GM19025 (cell line): Measurements from ENCODE around the gene ROBO1.
"Not testable (repeated sequence)": the region's sequence is repeated elsewhere in the genome, so short reads cannot be mapped to it uniquely, and the experiment has no call there.

ENCODE experiments used
- ATAC-seq: cut with Tn5 transposase; IDR thresholded peaks from one replicate; pipeline ENCODE4 v1.9.1; 2021; ENCODE audit warnings: mild to moderate bottlenecking, low read depth, moderate library complexity; ENCODE audit not compliant: unreplicated experiment

The ROBO1 gene

DNA sequence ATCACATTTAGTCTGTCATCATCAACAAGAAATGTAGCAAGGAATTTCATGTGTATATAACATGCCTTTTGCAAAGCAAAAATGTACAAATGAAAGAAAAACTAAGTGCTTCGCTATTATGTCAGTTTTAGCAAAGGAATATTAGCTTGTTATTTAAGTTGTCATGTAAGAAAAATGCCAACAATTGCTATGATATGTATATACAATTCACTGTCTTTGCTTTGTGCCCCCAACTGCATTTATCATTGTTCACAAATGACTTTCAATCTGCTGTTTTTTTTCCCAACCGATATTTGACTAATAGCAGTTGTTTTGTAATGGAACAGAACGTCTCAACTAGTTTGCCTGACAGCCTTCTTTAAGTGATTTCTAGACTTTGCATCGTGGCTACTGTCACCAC is 207.1 kb downstream of the ROBO1 start:
- no peak for ATAC-seq

GRCh38 chr3:79558943-79559342 is 208.9 kb downstream of the ROBO1 start:
- ATAC-seq: no peak

DNA sequence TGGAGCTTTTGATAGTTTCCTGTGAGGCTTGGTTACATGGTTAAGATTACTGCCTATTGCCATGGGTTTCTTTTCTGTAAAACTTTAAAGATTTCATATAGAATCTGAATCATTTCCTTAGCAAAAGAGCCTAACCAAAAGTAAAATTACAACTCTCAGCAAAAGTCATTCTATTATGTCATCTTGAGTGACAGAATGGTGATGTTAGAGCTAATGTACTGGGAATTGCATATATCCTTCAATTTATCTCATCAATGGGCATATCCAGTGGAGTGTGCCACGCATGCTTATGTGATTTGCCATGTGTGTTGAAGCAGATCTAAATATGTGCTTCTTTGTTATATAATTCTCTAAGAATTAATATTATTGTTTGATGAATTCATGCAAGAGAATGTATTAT is 212.1 kb downstream of the ROBO1 start:
- ATAC-seq: no peak

DNA sequence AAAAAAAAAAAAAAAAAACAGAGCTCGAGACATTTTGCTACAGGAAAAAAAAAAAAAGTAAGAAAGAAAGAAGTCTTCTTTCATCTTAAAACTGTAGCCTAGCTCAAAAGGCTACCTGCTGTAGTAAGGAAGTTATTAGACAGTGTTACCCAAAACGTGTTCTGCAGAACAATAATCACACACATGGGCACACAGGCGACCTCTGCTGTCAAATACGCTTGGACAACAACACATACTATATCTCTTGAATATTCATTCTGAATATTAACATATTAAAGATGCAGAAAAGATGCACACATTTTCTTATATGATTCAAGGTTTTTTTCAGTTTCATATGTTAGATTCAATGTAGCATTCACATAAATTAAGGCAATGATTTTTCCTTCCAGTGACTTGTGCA is 215.8 kb downstream of the ROBO1 start:
- ATAC-seq: no peak

DNA sequence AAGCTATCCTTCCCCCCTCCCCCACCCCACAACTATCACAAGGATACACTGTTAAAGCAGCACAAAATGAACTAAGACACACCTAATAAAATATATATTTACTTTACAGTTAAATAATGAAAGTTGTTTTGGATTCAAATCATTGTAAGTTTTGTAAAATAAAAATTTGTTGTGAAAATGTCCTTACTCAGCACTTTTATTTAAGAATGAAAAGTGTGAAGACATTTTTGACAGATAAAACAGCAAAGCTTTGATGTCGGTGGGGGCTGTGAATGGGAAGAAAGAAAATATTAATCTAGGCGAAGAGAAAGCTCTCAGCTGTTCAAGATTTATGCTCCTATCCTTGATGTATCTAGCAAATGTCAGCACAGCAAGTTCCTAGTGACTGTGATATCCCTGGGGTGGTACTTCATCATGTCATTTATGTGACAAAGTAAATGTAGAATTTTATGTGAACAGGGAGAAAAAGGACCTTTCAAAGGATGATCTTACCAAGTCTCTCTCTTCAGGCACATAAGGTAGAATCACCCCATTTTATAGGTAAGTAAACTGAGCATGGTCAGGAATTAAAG is 216.4 kb downstream of the ROBO1 start:
- no peak for ATAC-seq

GRCh38 chr3:79543218-79543982 is 224.4 kb downstream of the ROBO1 start:
- no peak for ATAC-seq

GRCh38 chr3:79534727-79535126 is 233.1 kb downstream of the ROBO1 start:
- no peak for ATAC-seq

DNA sequence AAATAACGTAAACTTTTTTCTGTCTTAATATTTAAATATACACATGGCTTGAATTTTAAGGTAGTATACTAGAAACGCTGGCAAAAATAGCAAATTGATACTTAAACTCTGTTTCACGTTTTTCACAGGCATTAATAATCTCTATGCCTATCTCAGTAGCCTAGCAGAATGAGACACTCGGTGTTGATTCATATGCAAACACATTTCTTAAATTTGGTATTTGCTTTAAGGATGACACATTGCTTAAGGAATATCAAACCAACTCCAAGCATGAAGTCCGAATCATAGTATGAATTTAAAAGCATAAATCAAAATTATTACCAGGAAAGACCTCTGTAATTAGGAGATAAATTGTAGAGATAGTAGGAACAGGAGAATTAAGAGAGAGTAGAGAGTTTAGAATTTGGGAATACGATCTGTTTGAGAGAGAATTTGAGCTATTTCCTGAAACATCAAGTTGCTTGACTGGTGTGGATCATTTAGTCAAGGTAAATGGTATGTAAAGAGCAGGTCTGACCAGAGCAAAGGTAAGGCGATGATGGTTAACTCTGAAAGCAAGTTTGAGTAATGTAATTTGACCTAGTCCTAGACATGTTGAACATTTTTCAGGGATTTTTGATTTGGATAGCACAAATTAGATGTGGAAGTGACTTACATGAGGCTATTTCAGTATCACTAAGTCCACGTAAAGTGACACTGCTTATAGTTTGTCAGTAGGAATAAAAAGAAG is 236.1 kb downstream of the ROBO1 start:
- ATAC-seq: no peak

DNA sequence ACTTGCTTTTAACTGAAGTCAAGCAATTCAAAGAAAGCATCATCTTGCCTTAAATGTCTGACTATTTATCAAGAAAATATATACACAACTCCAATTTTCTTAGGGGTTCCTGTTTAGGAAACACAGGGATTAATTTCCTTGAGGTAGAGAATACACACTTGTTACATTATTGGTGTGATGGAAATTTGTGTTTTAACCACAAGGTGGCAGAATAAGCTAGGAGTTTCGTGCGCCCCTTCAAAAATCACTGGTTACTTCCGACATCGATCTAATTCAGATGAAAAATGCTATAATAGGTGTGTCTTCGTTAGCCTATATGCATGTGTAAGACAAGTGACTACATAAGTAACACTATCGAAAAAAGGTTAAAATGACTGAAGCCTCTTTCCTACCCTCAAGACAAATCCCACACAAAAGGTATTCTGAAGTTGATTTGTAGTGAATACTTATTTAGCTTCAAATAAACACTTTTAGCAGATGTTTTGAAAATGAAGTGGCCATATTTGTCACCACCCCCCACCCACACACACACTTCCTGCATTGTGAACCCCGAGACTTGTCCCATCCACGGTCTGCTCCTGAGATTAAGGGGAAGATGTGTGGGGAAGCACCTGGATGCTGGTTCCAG is 246.5 kb downstream of the ROBO1 start:
- no peak for ATAC-seq

DNA sequence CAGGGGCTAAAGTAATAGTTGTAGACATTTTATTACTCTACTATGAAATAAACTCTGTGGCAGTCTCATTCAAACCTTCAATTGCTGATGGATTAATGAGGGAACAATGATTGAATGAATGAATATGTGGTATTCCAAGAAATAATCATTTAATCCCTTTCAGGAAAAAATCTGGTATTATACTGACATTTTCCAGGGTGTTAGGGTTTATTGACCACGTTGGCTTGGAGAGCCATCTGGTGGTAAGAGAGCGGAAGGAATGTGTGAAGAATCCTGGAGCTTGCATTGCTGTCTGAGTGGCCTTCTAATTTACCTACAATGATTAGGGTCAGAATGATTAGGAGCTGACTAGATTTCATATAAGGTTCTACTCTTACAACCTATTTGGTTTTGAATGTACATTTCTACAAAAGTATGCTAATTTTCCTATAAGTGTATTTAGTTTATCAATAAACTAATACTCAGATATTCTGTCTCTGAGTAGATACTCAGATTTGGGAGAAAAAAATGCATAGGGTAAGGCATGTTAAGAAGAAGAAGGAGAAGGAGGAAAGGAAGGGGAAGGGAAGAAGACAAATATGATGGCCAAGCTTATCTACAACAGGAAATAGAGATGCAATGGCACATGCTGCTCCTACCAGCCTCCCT is 249.9 kb downstream of the ROBO1 start:
- no peak for ATAC-seq

- ATAC-seq: no peak
Measured at GRCh38 chr3:79516795-79517194, 251.0 kb downstream of the ROBO1 start.

- ATAC-seq: no peak
Measured at GRCh38 chr3:79515072-79515471, 252.7 kb downstream of the ROBO1 start.

DNA sequence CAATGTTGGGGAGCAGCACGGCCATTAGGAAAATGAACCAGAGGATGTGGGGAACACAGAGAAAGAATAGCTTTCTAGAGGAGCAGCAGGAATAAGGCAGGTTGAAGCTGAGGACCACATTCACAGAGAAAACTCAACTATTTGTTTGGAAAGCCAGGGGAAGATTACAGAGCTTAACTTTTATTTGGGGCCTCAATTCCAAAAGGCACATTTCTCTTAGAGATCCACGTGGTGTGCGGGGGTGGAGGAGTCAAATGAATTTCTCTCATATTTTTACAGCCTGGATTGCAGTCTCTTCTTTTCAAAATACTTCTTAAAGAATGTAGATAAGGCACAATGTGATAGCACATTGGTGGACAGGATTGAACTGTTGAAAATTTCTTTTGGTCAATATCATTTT is 253.7 kb downstream of the ROBO1 start:
- ATAC-seq: no peak

GRCh38 chr3:79506751-79507150 is 261.0 kb downstream of the ROBO1 start:
- ATAC-seq: no peak

- not testable (repeated sequence) for ATAC-seq
Measured at GRCh38 chr3:79502216-79502681, 265.5 kb downstream of the ROBO1 start.

GRCh38 chr3:79497447-79498111 is 270.2 kb downstream of the ROBO1 start:
- no peak for ATAC-seq

DNA sequence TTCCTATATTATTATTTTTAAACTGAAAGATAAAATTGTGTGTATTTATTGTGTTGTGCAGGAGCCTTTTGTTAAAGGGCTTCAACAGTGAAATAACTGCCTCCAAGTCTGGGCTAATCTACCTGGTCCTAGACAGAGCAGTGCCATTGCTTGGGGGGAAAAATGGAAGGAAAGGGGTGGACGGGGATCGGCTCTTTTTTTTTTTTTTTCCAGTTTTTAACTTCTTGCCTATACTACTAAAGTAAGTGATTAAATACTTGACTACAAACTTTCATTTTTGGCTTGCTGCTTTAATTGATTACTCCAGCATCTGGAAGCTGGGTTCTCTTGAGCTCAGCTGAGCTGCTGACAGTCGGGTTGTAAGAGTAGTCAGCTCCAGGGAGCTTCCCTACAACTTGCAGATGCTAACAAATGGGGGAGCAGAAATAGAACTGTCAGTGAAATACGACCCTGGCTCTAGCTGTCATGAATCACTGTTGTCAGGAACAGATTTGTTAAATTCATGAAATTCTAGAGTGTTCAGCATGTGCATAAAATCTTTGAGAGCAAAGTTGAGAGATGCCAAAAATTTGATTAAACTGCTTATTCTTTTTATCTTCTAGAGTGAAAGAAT is 276.7 kb downstream of the ROBO1 start:
- ATAC-seq: no peak

- ATAC-seq: no peak
Measured at GRCh38 chr3:79490165-79491028, 277.4 kb downstream of the ROBO1 start.

DNA sequence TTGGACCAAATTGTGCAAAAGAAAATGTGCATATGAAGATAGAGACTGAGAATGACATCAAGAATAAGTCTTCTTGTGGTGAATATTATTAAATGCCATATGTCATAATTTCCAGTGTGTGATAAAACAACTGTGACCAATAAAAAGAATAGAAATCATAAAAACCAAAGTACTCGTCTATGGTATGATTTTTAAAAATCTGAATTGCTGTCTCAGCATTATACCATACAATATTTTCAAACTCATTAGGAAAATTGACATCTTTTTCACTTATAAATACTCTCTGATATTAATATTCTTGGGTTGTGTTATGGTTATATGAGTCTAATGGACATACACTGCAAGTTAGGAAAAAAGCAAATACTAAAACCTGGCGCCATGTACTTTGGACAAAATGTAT is 279.4 kb downstream of the ROBO1 start:
- ATAC-seq: no peak
